ENCODE data around the gene TMEM108. TPM values are rescaled to one million over a fixed set of nuclear protein-coding genes. Genes with fewer than 3 reads are reported as not detected.
A peak's percentile ranks its signal among the peaks of the same experiment; 100 is the strongest.

Gene TMEM108
- total and polyA plus RNA-seq, 10 of the 15 experiments (the other 5 are each of a cell fraction or from before 2014, with no cell fraction given), result 0.02 to 0.58 (median 0.12) TPM; not detected in 5

DNA sequence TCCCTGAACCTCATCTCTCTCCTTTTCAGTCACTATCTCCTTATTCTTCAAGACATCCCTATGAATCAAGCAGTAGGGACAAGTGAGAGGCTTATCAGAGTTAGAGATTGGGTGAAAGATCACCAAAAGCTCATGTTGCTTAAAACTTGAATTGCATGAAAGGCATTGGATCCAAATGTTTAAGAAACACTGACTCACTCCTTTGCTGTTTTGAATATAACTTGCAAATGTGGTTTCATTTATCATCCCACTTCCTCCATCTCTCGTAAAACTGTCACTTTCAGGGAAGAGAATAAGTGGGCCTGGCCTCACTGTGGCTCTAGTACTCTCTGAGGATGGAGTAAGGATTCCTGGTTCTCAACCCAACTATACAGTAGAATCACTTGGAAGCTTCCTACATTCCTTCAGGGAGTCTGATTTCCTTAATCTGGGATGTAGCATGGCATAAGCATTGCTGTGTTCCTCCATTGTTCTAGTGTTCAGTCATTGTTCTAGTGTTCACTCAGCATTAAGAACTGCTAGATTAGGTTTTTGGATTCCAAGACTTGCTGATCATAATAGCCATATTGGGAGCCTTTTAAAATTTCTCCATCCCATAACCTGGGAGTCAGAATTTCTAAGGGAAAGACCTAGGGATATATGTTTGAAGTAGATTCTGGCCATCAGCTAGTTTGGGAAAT is 171.8 kb downstream of the TMEM108 start (continued):
- TF ChIP-seq, protein P1, sequence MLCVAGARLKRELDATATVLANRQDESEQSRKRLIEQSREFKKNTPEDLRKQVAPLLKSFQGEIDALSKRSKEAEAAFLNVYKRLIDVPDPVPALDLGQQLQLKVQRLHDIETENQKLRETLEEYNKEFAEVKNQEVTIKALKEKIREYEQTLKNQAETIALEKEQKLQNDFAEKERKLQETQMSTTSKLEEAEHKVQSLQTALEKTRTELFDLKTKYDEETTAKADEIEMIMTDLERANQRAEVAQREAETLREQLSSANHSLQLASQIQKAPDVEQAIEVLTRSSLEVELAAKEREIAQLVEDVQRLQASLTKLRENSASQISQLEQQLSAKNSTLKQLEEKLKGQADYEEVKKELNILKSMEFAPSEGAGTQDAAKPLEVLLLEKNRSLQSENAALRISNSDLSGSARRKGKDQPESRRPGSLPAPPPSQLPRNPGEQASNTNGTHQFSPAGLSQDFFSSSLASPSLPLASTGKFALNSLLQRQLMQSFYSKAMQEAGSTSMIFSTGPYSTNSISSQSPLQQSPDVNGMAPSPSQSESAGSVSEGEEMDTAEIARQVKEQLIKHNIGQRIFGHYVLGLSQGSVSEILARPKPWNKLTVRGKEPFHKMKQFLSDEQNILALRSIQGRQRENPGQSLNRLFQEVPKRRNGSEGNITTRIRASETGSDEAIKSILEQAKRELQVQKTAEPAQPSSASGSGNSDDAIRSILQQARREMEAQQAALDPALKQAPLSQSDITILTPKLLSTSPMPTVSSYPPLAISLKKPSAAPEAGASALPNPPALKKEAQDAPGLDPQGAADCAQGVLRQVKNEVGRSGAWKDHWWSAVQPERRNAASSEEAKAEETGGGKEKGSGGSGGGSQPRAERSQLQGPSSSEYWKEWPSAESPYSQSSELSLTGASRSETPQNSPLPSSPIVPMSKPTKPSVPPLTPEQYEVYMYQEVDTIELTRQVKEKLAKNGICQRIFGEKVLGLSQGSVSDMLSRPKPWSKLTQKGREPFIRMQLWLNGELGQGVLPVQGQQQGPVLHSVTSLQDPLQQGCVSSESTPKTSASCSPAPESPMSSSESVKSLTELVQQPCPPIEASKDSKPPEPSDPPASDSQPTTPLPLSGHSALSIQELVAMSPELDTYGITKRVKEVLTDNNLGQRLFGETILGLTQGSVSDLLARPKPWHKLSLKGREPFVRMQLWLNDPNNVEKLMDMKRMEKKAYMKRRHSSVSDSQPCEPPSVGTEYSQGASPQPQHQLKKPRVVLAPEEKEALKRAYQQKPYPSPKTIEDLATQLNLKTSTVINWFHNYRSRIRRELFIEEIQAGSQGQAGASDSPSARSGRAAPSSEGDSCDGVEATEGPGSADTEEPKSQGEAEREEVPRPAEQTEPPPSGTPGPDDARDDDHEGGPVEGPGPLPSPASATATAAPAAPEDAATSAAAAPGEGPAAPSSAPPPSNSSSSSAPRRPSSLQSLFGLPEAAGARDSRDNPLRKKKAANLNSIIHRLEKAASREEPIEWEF (IDR thresholded peaks at IDR 0.05; ENCODE audit: insufficient replicate concordance, low read depth, low read length), result no peak
- no peak for TF ChIP-seq EP300 (IDR thresholded peaks at IDR 0.05; ENCODE audit: borderline replicate concordance in 1 of 2, control insufficient read depth in 1 of 2, low read depth in 2 of 2, low read length in 2 of 2)
- no peak for TF ChIP-seq ZNF274 (IDR thresholded peaks at IDR 0.05; ENCODE audit: insufficient read depth, insufficient read length)
- peak; percentile 78 for TF ChIP-seq SPI1 (IDR thresholded peaks at IDR 0.05; ENCODE audit: borderline replicate concordance, insufficient read depth, low read depth, low read length)
- TF ChIP-seq, protein P2, sequence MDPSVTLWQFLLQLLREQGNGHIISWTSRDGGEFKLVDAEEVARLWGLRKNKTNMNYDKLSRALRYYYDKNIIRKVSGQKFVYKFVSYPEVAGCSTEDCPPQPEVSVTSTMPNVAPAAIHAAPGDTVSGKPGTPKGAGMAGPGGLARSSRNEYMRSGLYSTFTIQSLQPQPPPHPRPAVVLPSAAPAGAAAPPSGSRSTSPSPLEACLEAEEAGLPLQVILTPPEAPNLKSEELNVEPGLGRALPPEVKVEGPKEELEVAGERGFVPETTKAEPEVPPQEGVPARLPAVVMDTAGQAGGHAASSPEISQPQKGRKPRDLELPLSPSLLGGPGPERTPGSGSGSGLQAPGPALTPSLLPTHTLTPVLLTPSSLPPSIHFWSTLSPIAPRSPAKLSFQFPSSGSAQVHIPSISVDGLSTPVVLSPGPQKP (IDR thresholded peaks at IDR 0.05; ENCODE audit: low read depth, low read length), result no peak
- TF ChIP-seq MEF2B (IDR thresholded peaks at IDR 0.05; ENCODE audit: partially characterized antibody, poor library complexity, severe bottlenecking), result no peak
- TF ChIP-seq ZZZ3 (IDR thresholded peaks at IDR 0.05; ENCODE audit: control insufficient read depth, insufficient read length, low read depth), result no peak
- TF ChIP-seq MYC (IDR thresholded peaks at IDR 0.05; ENCODE audit: insufficient read depth, insufficient read length, insufficient replicate concordance, low read length, severe bottlenecking), result no peak
- 0 out of 2 replicates have a peak, but pooled peaks have one; percentile 13 for TF ChIP-seq GABPA (IDR thresholded peaks at IDR 0.05; ENCODE audit: low read depth)
- TF ChIP-seq EED (IDR thresholded peaks at IDR 0.05; ENCODE audit: low read depth), result 0 out of 2 replicates have a peak, but pooled peaks have one; percentile 24
- TF ChIP-seq, protein P3, sequence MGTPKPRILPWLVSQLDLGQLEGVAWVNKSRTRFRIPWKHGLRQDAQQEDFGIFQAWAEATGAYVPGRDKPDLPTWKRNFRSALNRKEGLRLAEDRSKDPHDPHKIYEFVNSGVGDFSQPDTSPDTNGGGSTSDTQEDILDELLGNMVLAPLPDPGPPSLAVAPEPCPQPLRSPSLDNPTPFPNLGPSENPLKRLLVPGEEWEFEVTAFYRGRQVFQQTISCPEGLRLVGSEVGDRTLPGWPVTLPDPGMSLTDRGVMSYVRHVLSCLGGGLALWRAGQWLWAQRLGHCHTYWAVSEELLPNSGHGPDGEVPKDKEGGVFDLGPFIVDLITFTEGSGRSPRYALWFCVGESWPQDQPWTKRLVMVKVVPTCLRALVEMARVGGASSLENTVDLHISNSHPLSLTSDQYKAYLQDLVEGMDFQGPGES (IDR thresholded peaks at IDR 0.05), result no peak
- TF ChIP-seq BHLHE40 (IDR thresholded peaks at IDR 0.05; ENCODE audit: borderline replicate concordance in 1 of 2, low read depth in 2 of 2, low read length in 1 of 2), result 0 out of 4 replicates have a peak, but pooled peaks of 1 of the 2 experiments have one; percentile 10
- TF ChIP-seq ASH2L (IDR thresholded peaks at IDR 0.05; ENCODE audit: borderline replicate concordance, low read depth), result no peak
- TF ChIP-seq RUNX3 (IDR thresholded peaks at IDR 0.05; ENCODE audit: low read length), result peak; percentile 75
- TF ChIP-seq, protein P4, sequence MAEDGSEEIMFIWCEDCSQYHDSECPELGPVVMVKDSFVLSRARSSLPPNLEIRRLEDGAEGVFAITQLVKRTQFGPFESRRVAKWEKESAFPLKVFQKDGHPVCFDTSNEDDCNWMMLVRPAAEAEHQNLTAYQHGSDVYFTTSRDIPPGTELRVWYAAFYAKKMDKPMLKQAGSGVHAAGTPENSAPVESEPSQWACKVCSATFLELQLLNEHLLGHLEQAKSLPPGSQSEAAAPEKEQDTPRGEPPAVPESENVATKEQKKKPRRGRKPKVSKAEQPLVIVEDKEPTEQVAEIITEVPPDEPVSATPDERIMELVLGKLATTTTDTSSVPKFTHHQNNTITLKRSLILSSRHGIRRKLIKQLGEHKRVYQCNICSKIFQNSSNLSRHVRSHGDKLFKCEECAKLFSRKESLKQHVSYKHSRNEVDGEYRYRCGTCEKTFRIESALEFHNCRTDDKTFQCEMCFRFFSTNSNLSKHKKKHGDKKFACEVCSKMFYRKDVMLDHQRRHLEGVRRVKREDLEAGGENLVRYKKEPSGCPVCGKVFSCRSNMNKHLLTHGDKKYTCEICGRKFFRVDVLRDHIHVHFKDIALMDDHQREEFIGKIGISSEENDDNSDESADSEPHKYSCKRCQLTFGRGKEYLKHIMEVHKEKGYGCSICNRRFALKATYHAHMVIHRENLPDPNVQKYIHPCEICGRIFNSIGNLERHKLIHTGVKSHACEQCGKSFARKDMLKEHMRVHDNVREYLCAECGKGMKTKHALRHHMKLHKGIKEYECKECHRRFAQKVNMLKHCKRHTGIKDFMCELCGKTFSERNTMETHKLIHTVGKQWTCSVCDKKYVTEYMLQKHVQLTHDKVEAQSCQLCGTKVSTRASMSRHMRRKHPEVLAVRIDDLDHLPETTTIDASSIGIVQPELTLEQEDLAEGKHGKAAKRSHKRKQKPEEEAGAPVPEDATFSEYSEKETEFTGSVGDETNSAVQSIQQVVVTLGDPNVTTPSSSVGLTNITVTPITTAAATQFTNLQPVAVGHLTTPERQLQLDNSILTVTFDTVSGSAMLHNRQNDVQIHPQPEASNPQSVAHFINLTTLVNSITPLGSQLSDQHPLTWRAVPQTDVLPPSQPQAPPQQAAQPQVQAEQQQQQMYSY (CRISPR knock-in tag; IDR thresholded peaks at IDR 0.05), result no peak

All from GM12878 (cell line).